GM19395 (cell line): ENCODE data around the gene ACO2.
"Not testable (repeated sequence)": the region's sequence is repeated elsewhere in the genome, so short reads cannot be mapped to it uniquely, and the experiment has no call there.

Experiments used
- ATAC-seq: cut with Tn5 transposase; IDR thresholded peaks from one replicate; pipeline ENCODE4 v1.9.1; 2021; ENCODE audit warnings: mild to moderate bottlenecking, moderate library complexity; ENCODE audit not compliant: unreplicated experiment

Gene ACO2

DNA sequence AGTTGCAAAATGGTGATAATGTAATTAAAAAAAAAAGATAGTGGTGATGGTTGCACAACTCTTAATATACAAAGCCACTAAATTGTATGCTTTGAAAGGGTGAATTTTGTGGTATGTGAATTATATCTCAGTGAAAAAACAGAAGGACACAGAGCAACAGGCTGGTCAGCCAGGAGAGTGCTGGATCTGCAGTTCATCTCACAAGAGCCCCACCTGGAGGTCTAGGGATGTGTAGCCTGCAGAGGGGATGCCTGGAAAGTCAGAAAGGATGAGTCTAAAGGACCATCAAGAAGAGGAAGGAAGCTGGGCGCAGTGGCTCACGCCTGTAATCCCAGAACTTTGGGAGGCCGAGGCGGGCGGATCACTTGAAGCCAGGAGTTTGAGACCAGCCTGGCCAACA, 66.3 kb downstream of the ACO2 start:
- ATAC-seq, result no peak

- ATAC-seq, result no peak
Observed at GRCh38 chr22:41537203-41537602, 68.3 kb downstream of the ACO2 start.

DNA sequence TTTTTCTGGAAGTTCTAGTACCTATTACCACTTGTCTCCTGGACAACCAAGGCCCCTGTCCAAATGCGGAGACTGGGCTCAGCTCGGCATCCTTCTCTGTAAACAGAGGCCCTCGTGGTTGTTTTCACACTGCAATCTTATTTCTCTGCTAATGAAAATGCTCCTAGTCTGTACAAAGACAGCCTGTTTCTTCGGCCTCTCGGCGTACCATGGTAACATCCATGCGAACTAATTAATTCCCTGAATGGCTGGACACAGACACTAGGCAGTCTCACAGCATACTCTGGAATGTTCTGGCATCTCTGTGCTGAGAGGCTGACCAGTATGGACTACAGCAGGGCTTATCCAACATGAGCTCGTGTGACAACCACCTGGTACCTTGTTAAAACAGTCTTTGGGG, 69.7 kb downstream of the ACO2 start:
- ATAC-seq, result no peak

- ATAC-seq, result no peak
Observed at GRCh38 chr22:41539146-41540005, 70.5 kb downstream of the ACO2 start.

DNA sequence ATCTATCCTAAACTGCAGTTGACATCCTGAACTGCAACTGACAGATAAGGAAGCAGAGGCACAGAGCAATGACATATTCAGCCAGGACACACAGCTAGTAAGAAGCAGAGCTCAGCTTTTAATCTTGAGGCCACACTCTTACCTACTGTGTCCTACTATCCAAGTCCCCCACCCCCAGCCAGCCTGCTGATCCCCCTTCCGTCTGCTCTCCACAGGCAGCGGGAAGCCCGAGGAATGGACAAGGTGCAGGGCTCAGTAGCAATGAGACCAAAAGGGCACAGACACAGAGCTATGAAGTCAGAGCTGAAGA, 71.0 kb downstream of the ACO2 start:
- no peak for ATAC-seq

DNA sequence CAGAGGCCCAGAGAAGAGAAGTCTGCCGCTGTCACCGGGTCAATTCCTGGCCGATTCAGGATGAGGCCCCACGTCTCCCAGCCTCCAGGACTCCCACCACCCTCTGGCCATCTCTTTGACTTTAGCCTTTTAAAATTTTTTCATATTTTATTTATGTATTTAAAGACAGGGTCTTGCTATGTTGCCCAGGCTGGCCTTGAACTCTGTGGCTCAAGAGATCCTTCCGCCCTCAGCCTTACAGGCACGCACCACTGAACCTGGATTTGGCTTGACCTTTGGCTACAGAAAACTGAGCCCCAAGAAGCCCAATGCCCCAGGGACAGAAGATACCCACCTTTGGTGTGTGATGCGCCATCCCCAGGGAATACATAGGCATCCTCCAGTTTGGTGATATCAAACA, 71.4 kb downstream of the ACO2 start:
- no peak for ATAC-seq

DNA sequence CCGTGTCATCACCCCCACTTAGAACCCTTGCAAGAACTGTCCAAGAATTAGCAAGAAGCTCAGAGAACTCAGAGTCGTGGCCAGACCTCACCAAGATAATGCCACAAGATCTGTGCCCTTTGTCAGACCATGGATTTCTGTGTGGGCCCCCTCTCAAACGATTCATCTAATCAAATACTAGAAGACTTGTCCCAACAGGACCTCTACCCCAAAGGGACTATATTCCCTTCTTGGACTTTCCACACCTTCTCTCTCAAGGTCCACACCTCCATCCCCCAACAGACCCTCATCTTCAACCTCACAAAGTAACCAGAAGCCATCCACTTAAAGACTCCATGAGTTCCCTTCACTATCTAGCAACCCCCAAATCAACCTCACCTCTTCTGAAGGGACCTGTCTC, 72.6 kb downstream of the ACO2 start:
- ATAC-seq, result no peak

DNA sequence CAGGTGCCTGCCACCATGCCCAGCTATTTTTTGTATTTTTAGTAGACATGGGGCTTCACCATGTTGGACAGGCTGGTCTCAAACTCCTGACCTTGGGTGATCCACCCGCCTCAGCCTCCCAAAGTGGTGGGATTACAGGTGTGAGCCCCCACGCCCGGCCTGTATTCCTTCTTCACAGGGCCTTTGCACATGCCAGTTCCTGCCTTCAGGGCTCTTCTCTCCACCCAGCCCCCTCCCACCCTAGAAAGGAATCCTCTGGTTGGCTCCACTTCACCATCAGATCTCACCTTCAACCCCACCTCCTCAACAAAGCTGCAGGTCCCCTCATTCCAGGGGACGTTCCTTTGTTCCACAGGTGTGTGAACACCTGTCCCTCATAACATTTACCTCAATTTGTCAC, 73.3 kb downstream of the ACO2 start:
- no peak for ATAC-seq

GRCh38 chr22:41543854-41544670, 75.1 kb downstream of the ACO2 start, which contains the start of gene POLR3H:
POLR3H (minus strand) TSS chr22:41544470; CDS start chr22:41544101, 369 bp downstream.
- peak; percentile 82 for ATAC-seq

- ATAC-seq, result no peak
Observed at GRCh38 chr22:41544671-41545476, 76.0 kb downstream of the ACO2 start.

DNA sequence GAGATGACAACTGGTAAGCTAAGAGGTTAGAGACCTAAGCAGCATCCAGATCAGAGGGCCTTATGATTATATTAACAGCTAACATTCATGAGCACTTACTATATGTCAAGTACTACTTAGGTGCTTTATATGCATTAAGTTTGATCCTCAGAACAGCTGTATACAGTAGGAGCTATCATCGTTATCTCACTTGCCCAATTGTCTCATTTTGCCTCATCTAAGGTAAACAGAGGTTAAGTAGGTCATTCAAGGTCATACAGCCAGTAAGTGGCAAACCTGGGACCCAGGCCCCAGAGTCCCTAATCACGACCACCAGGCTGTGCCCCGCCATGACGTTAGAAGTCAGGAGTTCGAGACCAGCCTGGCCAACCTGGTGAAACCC, 79.9 kb downstream of the ACO2 start:
- no peak for ATAC-seq

DNA sequence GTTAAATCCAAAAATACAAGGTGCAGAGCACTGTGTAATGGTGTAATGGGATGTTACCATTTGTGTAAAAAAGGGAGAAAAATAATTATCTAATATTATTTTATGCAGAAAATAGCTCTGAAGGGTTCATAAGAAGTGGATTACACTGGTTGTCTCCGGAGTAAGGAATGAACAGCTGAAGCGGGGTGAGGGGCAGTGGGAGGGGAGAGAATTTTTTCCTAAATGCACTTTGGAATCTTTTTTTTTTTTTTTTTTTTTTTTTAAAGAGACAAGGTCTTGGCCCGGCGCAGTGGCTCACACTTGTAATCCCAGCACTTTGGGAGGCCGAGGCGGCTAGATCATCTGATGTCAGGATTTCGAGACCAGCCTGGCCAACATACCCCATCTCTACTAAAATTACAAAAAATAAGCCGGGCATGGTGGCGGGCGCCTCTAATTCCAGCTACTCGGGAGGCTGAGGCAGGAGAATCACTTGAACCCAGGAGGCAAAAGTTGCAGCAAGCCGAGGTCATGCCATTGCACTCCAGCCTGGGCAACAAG, 82.1 kb downstream of the ACO2 start:
- no peak for ATAC-seq

DNA sequence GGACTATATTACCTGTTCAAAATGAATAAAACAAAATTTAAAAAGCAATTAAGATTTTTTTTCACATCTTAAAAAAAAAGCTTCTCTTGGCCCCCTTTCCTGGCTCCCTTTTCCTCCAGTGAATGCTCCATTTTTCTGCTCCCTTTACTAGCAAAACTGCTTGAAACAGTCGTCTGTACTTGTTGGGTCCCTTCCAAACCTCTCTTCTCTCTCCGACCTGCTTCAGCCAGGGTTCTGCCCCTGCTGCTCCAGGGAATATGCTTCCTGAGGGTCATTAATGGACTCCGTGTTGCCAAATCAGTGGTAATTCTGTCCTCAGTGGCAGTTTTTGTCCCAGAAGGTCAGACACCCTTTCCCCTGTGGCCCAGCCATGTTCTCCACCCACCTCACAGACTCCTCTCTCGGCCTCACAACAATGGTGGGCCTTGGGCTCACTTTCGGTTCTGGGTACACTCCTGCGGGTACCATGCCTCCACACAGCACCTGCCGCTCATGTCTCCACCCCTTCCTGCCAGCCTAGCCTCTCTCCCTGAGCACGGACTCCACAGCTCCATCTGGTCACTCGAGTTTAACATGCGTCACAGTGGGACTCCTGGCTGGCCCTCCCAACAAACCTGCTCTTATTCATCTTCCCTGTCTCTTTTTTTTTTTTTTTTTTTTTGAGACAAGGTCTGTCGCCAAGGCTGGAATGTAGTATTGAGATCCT, 83.1 kb downstream of the ACO2 start:
- no peak for ATAC-seq

- no peak for ATAC-seq
Observed at GRCh38 chr22:41555325-41555982, 86.5 kb downstream of the ACO2 start.

DNA sequence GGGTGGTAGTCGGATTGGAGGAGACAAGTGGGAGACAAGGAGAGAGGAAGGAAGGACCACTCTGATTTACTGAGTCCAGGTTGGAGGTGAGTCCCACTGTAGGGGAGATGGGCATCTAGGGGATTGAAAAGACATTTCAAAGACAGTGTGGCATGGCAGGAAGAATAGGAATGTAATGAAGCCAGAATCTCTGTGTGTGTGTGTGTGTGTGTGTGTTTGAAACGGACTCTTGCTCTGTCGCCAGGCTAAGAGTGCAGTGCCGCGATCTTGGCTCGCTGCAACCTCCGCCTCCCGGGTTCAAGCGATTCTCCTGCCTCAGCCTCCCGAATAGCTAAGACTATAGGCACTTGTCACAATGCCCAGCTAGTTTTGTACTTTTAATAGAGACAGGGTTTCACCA, 87.6 kb downstream of the ACO2 start:
- no peak for ATAC-seq

DNA sequence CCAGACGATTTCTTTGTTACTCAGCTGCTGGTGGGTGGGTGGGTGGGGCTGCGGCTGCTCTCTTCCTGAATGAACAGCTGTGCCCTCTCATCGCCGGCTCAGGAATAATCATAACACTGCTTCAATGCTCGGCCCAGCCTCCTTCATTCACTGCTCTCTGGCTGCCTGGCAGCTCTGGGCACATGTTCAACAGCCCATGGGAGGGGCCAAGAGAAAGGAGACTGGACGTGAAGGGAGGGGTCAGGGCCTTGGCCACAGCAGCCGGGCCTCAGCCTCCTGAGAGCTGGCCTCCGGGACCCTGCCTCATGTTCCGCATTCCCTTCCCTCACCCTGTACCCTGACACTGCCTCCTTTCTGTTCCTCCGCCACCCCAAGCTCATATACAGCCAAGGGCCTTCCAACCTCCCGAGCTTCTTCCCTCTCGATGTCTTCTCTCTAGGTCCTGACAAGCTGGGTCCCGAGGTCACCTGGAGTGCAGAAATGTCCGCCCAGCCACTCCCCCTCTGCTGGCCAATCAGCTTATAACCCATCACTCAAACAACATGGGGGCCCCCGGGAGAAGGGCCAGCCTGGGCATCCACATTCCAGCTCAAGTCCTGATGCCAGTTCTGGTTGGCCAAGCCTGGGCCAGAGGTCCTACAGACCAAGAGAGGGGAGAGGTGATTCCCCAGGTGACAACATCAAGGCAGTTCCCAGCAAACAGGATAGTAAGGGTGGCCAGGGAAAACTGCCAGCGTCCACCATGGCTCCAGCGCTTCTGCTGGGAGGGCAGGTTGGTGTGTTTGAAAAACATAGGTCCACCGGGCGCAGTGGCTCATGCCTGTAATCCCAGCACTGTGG, 88.7 kb downstream of the ACO2 start:
- no peak for ATAC-seq

- not testable (repeated sequence) for ATAC-seq
Observed at GRCh38 chr22:41558241-41558630, 89.3 kb downstream of the ACO2 start.

GRCh38 chr22:41560095-41560471, 91.2 kb downstream of the ACO2 start:
- ATAC-seq, result no peak

GRCh38 chr22:41561335-41561734, 92.4 kb downstream of the ACO2 start:
- ATAC-seq, result no peak
